KMS-11 (cell line): ENCODE data around the gene PLD3.

Experiments
- H2AFZ ChIP-seq: fragments of 200-600 bp; sonication (generic); 2 replicates; pipeline ENCODE4 v1.6.1; 2016; ENCODE audit warnings: antibody characterized with exemption, mixed run types, low read depth
- H3K27ac ChIP-seq: fragments of 200-600 bp; sonication (generic); 2 replicates; pipeline ENCODE4 v1.6.1; 2016; ENCODE audit warnings: mild to moderate bottlenecking, mixed run types
- H3K27me3 ChIP-seq: fragments of 200-600 bp; sonication (generic); 2 replicates; pipeline ENCODE4 v1.6.1; 2017; ENCODE audit warnings: mild to moderate bottlenecking, low read depth, mixed run types, moderate library complexity; ENCODE audit not compliant: insufficient read depth
- H3K36me3 ChIP-seq: fragments of 200-600 bp; sonication (generic); 2 replicates; pipeline ENCODE4 v1.6.1; 2017; ENCODE audit warnings: mild to moderate bottlenecking, mixed run types; ENCODE audit not compliant: insufficient read depth
- H3K4me1 ChIP-seq: fragments of 200-600 bp; sonication (generic); 2 replicates; pipeline ENCODE4 v1.6.1; 2016; ENCODE audit warnings: mild to moderate bottlenecking, low read depth, mixed run types; ENCODE audit not compliant: poor library complexity, severe bottlenecking
- H3K4me2 ChIP-seq: fragments of 200-600 bp; sonication (generic); 2 replicates; pipeline ENCODE4 v1.7.0; 2016; ENCODE audit warnings: mild to moderate bottlenecking, mixed run types
- H3K4me3 ChIP-seq: fragments of 200-600 bp; sonication (generic); IDR thresholded peaks from 2 replicates; pipeline ENCODE4 v1.6.1; 2017; ENCODE audit warnings: low read depth, low read length, mixed read lengths; ENCODE audit not compliant: insufficient read depth
- H3K79me2 ChIP-seq: fragments of 200-600 bp; sonication (generic); 2 replicates; pipeline ENCODE4 v1.6.1; 2016; ENCODE audit warnings: low read depth, mixed run types; ENCODE audit not compliant: insufficient read depth
- H3K9ac ChIP-seq: fragments of 200-600 bp; sonication (generic); 2 replicates; pipeline ENCODE4 v1.6.1; 2016; ENCODE audit warnings: mild to moderate bottlenecking, mixed run types
- H4K20me1 ChIP-seq: fragments of 200-600 bp; sonication (generic); 2 replicates; pipeline ENCODE4 v1.6.1; 2016; ENCODE audit warnings: mild to moderate bottlenecking, mixed run types; ENCODE audit not compliant: insufficient read depth
- CTCF ChIP-seq: fragments of 200-600 bp; sonication (generic); conservative IDR thresholded peaks from 2 replicates; pipeline ENCODE4 v1.6.1; 2017; ENCODE audit warnings: low read depth, mild to moderate bottlenecking, antibody characterized with exemption, low read length, moderate library complexity, mixed read lengths

PLD3 gene

GRCh38 chr19:40389404-40390083, 41.0 kb downstream of the PLD3 start:
- no peak overlapping the region for H3K4me3 ChIP-seq
- H3K4me2 ChIP-seq, result no peak overlapping the region
- TF ChIP-seq CTCF, result no peak
- no peaks in the 10 kb centered on the region for H3K79me2 ChIP-seq
- no peaks in the 10 kb centered on the region for H4K20me1 ChIP-seq
- H3K9ac ChIP-seq, result no peak overlapping the region
- no peak overlapping the region for H3K27ac ChIP-seq
- no peaks in the 10 kb centered on the region; the same call in 1 of the 2 replicates for H3K27me3 ChIP-seq
- no peaks in the 10 kb centered on the region for H3K36me3 ChIP-seq
- no peak overlapping the region for H2AFZ ChIP-seq
- no peaks in the 10 kb centered on the region for H3K4me1 ChIP-seq

GRCh38 chr19:40390084-40390742, 41.7 kb downstream of the PLD3 start, which contains the start of gene HIPK4:
Gene HIPK4 (minus strand): TSS chr19:40390181. CDS start chr19:40389902, 279 bp downstream.
- H3K4me1 ChIP-seq, result no peaks in the 10 kb centered on the region
- H3K9ac ChIP-seq, result no peak within 1 kb of the TSS
- H3K27me3 ChIP-seq, result no peaks in the 10 kb centered on the region; the same call in 1 of the 2 replicates
- H3K27ac ChIP-seq, result no peak within 1 kb of the TSS
- TF ChIP-seq CTCF, result no peak
- no peaks in the 10 kb centered on the region for H3K79me2 ChIP-seq
- no peak within 1 kb of the TSS for H3K4me2 ChIP-seq
- H4K20me1 ChIP-seq, result no peaks in the 10 kb centered on the region
- H2AFZ ChIP-seq, result no peak within 1 kb of the TSS
- H3K4me3 ChIP-seq, result no peak within 1 kb of the TSS
- no peaks in the 10 kb centered on the region for H3K36me3 ChIP-seq

- no peak overlapping the region for H3K27ac ChIP-seq
- no peaks in the 10 kb centered on the region for H4K20me1 ChIP-seq
- H3K27me3 ChIP-seq, result peaks cover 9% of the 10 kb centered on the region
- H3K4me1 ChIP-seq, result peaks cover 17% of the 10 kb centered on the region
- no peak overlapping the region for H3K4me3 ChIP-seq
- no peaks in the 10 kb centered on the region for H3K79me2 ChIP-seq
- H2AFZ ChIP-seq, result no peak overlapping the region
- H3K36me3 ChIP-seq, result no peaks in the 10 kb centered on the region
- no peak overlapping the region for H3K9ac ChIP-seq
- H3K4me2 ChIP-seq, result no peak overlapping the region
- no peak for TF ChIP-seq CTCF
Measured at GRCh38 chr19:40392123-40392522, 43.6 kb downstream of the PLD3 start.

DNA sequence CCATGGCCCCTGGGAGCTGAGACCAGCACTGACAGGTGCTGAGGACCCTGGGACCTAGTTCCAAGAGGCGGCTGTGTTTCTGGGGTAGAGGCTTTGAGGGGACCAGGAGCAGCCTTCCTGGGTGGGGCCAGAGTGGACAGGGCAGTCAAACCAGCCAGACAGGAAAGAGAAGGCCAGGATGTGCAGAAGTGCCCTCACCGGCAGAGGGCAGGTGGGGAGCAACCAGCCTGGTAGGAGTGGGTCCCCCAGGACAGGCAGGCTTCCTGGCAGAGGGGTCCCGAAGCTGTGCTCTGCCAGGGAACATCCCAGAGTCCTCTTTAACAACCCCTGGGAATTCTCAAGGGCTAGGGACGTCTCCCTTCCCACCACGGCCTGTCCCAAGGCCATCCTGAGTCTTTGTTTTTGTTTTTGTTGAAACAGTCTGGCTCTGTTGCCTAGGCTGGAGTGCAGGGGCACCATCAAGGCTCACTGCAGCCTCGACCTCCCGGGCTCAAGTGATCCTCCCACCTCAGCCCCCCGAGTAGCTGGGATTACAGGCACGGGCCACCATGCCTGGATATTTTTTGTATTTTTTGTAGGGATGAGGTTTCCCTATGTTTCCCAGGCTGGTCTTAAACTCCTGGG, 44.5 kb downstream of the PLD3 start:
- Histone ChIP-seq H4K20me1 (no peaks in the 10 kb centered on the region), H3K9ac (no peak overlapping the region), H3K4me1 (peaks cover 17% of the 10 kb centered on the region), H3K27ac (no peak overlapping the region), H3K79me2 (no peaks in the 10 kb centered on the region), H2AFZ (no peak overlapping the region), H3K4me3 (no peak overlapping the region), H3K27me3 (peaks cover 12% of the 10 kb centered on the region), H3K4me2 (no peak overlapping the region), H3K36me3 (no peaks in the 10 kb centered on the region)
- TF ChIP-seq CTCF, result no peak
